GM12864 (cell line): ENCODE results near the gene CPVL.

Experiments
- DNase-seq: peaks from one replicate; pipeline ENCODE4 v3.0.0-alpha.2; 2011; ENCODE audit warnings: low read depth
- H3K4me3 ChIP-seq: 2 replicates; pipeline ENCODE4 v1.5.1; 2011; ENCODE audit warnings: mild to moderate bottlenecking, low read depth, low read length, control low read depth
- CTCF ChIP-seq: IDR thresholded peaks from 2 replicates; pipeline ENCODE4 v1.5.1; 2011; ENCODE audit warnings: low read depth, mild to moderate bottlenecking, moderate library complexity, low read length, control low read depth, inconsistent platforms; ENCODE audit errors: missing control alignments

The CPVL gene

GRCh38 chr7:29146057-29146706 is at the start of gene CPVL:
CPVL (minus strand) TSS chr7:29146537; CDS start chr7:29121061, 25,476 bp downstream.
- DNase-seq = no peak
- H3K4me3 ChIP-seq = no peak within 1 kb of the TSS
- TF ChIP-seq CTCF = no peak

GRCh38 chr7:29194594-29195427 is 48.5 kb upstream of the CPVL start, which contains the start of gene CHN2:
CHN2 (plus strand) TSS chr7:29194775.
- H3K4me3 ChIP-seq = peak within 1 kb of the TSS; percentile 21
- DNase-seq = no peak
- no peak for TF ChIP-seq CTCF

GRCh38 chr7:29194206-29194593 is 47.9 kb upstream of the CPVL start:
- H3K4me3 ChIP-seq = no peak overlapping the region
- no peak for TF ChIP-seq CTCF
- DNase-seq = no peak

GRCh38 chr7:29193316-29194205 is 47.2 kb upstream of the CPVL start:
- H3K4me3 ChIP-seq = no peak overlapping the region
- TF ChIP-seq CTCF = no peak
- DNase-seq = no peak

GRCh38 chr7:29192811-29193210 is 46.5 kb upstream of the CPVL start:
- DNase-seq = no peak
- TF ChIP-seq CTCF = no peak

GRCh38 chr7:29192323-29192722 is 46.0 kb upstream of the CPVL start:
- no peak for TF ChIP-seq CTCF
- no peak overlapping the region for H3K4me3 ChIP-seq
- DNase-seq = no peak

More at GRCh38 chr7:29192811-29193210, 46.5 kb upstream of the CPVL start:
- no peak overlapping the region for H3K4me3 ChIP-seq
